ENCODE results near the gene SLC5A5. TPM values are rescaled to one million over a fixed set of nuclear protein-coding genes. Genes with fewer than 3 reads are reported as not detected.

Gene SLC5A5
- total and polyA plus RNA-seq, 11 donors = not detected

DNA sequence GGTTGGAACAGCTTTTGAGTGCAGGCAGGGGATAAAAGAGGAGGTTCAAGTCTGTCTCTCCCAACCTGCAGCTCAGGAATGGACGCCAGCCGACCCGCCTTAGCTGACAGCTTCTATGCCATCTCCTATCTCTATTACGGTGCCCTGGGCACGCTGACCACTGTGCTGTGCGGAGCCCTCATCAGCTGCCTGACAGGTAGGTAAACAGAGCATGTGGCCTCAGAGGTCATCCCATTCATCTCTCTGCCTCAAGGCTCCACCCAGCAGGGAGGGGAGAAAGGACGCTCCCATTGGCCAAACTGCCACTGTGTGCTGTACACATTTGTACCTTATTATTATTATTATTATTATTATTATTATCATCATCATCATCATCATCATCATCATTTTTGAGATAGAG lies 16.5 kb downstream of the SLC5A5 start:
- H3K27me3 ChIP-seq = peaks cover 0 to 29% (median 0%) of the 10 kb centered on the region in 9 donors
- H3K4me3 ChIP-seq = no peak overlapping the region
- DNase-seq (no peak), ATAC-seq (no peak)
- intact Hi-C loops (cut with DNase I) = loop anchor here in 1 of 10 donors (10.0 kb wide), 1 partner anchor 97 kb away; no protein-coding TSS in a partner anchor
- no peak overlapping the region for H3K27ac ChIP-seq
- WGBS, 4 donors = 66 to 85% (median 75%) methylated on average over 7 of the region's 7 CpGs
- no peaks in the 10 kb centered on the region for H3K9me3 ChIP-seq
- no peaks in the 10 kb centered on the region for H3K4me1 ChIP-seq
- H3K36me3 ChIP-seq = no peaks in the 10 kb centered on the region
- TF ChIP-seq, protein P1, sequence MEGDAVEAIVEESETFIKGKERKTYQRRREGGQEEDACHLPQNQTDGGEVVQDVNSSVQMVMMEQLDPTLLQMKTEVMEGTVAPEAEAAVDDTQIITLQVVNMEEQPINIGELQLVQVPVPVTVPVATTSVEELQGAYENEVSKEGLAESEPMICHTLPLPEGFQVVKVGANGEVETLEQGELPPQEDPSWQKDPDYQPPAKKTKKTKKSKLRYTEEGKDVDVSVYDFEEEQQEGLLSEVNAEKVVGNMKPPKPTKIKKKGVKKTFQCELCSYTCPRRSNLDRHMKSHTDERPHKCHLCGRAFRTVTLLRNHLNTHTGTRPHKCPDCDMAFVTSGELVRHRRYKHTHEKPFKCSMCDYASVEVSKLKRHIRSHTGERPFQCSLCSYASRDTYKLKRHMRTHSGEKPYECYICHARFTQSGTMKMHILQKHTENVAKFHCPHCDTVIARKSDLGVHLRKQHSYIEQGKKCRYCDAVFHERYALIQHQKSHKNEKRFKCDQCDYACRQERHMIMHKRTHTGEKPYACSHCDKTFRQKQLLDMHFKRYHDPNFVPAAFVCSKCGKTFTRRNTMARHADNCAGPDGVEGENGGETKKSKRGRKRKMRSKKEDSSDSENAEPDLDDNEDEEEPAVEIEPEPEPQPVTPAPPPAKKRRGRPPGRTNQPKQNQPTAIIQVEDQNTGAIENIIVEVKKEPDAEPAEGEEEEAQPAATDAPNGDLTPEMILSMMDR (IDR thresholded peaks at IDR 0.05) = no peak
- no peak for TF ChIP-seq POLR2A (IDR thresholded peaks at IDR 0.05)

DNA sequence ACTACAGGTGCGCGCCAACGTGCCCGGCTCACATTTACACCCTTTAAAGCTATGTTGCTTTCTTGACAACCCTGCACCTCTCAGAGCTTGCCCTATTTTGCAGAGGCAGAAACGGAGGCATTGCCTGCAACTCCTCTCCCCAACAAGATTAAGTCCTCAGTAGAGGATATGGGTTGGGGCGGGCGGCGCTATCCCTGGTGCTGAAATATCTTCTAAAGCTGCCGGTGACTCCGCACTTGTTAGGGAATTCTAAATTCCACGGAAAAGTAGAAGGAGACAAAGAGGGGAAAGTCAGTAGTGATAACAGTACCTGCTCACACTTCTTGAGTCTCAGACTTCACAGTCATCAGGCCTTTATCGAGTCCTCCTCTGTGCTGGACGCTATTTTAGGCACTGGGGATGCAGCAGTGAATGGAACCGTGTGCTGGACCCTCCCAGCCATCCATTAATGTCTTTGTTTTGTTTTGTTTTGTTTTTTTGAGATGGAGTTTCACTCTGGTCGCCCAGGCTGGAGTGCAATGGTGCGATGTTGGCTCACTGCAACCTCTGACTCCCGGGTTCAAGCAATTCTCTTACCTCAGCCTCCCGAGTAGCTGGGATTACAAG lies 18.0 kb downstream of the SLC5A5 start:
- H3K36me3 ChIP-seq = no peaks in the 10 kb centered on the region
- intact Hi-C loops (cut with DNase I) = loop anchor here in 1 of 10 donors (10.0 kb wide), 1 partner anchor 95 kb away; no protein-coding TSS in a partner anchor
- no peak overlapping the region for H3K4me3 ChIP-seq
- no peak overlapping the region for H3K27ac ChIP-seq
- no peaks in the 10 kb centered on the region for H3K4me1 ChIP-seq
- peaks cover 0 to 27% (median 6%) of the 10 kb centered on the region in 9 donors for H3K27me3 ChIP-seq
- H3K9me3 ChIP-seq = no peaks in the 10 kb centered on the region
- 23 to 30% (median 24%) methylated on average over 18 of the region's 18 CpGs for WGBS, 4 donors
- TF ChIP-seq, protein P1 (IDR thresholded peaks at IDR 0.05) = no peak
- no peak for TF ChIP-seq POLR2A (IDR thresholded peaks at IDR 0.05)
- ATAC-seq (no peak), DNase-seq (no peak)

DNA sequence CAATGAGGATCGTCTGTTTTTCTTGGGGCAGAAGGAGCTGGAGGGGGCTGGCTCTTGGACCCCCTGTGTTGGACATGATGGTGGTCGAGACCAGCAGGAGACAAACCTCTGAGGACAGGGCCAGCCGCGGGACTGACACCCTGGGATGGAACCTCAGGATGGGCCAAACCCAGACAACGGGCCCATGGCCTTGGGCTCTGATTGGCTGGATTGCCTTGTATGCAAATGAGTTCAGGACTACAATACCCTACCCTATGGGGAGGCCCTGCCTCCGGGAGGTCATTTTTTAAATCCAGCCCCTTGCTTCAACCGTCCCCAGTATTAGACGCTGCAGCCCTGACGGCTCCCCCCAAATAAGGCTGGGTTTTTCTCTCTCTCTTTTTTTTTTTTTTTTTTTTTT lies 22.0 kb downstream of the SLC5A5 start:
- H3K4me1 ChIP-seq = no peaks in the 10 kb centered on the region
- intact Hi-C loops (cut with DNase I) = no loop called here
- no peak overlapping the region for H3K4me3 ChIP-seq
- peaks cover 0 to 52% (median 6%) of the 10 kb centered on the region in 9 donors for H3K27me3 ChIP-seq
- no peaks in the 10 kb centered on the region for H3K36me3 ChIP-seq
- WGBS, 4 donors = 65 to 81% (median 78%) methylated on average over 7 to 9 of the region's 9 CpGs
- no peak overlapping the region for H3K27ac ChIP-seq
- DNase-seq (no peak), ATAC-seq (no peak)
- no peaks in the 10 kb centered on the region for H3K9me3 ChIP-seq
- TF ChIP-seq, protein P1 (IDR thresholded peaks at IDR 0.05) = no peak
- TF ChIP-seq POLR2A (IDR thresholded peaks at IDR 0.05) = no peak

DNA sequence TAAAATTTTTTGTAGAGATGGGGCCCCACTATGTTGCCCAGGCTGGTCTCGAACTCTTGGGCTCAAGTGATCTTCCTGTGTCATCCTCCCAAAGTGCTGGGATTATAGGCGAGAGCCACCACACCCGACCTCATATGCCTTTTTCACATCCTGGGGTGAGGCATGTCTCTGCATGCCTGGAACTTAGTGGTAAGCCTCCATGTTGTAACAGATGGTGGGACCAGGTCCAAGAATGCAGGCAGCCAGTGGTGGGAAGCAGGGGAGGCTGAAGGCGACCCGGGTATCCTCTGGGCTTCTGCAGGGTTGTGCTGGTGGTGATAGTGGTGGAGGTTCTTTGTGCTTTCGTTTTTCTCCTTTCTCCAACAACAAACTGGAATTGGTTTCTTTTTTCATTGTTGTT lies 31.0 kb downstream of the SLC5A5 start:
- Histone ChIP-seq H3K4me3 (no peak overlapping the region), H3K27me3 (peaks cover 0 to 34% (median 3%) of the 10 kb centered on the region in 9 donors)

More for the DNA sequence above, 31.0 kb downstream of the SLC5A5 start:
- no peak for TF ChIP-seq POLR2A (IDR thresholded peaks at IDR 0.05)
- TF ChIP-seq, protein P1 (IDR thresholded peaks at IDR 0.05) = no peak
- no peak overlapping the region for H3K27ac ChIP-seq
- no peaks in the 10 kb centered on the region for H3K36me3 ChIP-seq
- intact Hi-C loops (cut with DNase I) = no loop called here
- 51 to 75% (median 65%) methylated on average over 6 of the region's 6 CpGs for WGBS, 4 donors
- no peak for DNase-seq
- peaks cover 0 to 5% (median under 1%) of the 10 kb centered on the region in 12 donors for H3K9me3 ChIP-seq
- ATAC-seq = no peak
- H3K4me1 ChIP-seq = no peaks in the 10 kb centered on the region
